ENCODE measurements around the gene NRXN3.

NRXN3 gene

DNA sequence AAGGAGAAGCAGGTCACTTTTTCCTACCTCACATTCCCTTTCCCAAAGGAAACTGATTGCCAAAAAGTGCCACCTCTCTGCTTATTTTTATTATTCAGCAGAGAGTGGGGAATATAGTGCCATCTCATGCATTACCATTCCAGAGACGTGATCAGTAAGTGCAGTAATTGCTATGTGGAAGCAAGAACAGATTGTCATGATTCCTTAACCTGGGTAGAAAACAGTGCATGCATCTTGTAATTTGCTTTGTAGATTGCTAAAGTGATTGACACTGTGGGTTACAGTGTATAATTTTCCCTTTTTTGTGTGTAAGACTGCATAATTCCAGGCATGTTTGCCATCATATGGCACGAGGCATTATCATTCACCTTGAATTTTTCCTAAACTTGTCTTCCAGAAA is 1708.6 kb downstream of the NRXN3 start:
- DNase-seq = no peak

DNA sequence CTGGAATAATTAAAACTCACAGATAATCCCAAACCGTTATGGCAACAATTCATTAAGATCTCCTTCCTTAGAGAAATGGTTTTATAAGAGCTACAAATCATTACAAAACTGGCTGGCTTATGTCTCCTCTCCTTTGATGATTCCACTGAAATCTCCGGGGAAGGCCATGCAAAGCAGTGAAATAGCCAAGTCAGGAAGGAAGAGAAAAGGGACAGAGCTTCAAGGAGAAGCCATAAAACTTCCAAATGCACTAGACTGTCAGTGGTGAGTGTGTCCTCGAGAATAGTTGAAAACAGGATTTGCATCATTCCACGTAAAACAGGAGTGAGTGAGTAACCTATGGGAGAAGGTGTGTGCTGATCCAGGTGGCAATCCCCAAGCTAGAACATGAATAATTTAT is 1711.1 kb downstream of the NRXN3 start:
- no peak for DNase-seq

DNA sequence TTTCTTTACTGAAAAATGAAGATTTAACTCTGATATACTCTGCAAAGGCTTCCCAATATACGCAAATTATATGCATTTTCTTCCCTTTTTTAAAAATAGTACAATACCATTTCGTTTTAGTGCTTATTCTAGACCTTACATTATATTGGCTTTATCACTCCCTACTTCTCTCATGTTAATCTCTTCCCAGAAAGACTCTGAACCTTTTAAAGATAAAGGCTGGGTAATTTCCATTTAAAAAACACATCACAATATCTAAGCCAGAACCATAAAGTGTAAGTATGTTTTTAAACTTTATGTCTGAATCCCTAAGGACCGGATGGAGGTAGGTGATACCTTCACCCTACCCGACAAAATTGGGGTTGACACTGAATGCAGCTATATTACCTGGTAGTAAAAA is 1720.4 kb downstream of the NRXN3 start:
- DNase-seq = no peak

DNA sequence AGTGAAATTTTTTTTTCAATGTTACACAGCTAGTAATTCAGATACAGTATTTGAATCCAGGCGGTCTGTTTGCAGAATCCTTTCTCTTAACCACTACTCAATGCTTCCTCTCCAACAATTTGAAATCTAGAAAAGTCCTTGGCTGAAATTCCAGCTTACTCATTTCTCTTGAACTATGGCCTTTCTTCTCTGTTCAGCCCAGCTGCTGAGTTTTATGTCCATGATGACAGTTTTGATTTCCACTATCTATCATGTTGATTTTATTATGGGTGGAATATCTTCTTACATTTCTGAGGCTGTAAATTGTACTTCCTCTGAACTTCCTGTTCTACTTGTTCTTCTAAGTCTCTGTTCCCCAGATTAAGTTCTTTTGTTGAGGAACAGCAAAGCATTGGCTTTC is 1725.8 kb downstream of the NRXN3 start:
- no peak for DNase-seq

DNA sequence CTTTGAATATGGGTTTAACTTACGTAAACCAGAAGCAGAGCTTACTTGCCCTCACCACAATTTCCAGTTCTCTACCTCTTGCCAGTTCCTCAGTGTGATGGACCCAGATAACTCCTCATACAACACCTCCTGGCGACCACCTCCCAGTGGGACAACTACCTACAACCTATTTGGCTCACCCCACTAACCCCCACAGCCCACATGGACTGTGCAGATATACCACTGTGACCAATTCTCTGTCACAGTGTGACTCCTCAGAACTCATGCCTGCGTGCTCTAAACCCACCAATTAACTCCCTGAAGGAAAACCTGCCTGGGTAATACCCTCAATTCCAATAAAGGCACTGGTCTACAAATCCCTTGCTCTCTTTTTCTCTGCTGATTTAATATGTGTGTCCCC is 1729.4 kb downstream of the NRXN3 start:
- DNase-seq = no peak

DNA sequence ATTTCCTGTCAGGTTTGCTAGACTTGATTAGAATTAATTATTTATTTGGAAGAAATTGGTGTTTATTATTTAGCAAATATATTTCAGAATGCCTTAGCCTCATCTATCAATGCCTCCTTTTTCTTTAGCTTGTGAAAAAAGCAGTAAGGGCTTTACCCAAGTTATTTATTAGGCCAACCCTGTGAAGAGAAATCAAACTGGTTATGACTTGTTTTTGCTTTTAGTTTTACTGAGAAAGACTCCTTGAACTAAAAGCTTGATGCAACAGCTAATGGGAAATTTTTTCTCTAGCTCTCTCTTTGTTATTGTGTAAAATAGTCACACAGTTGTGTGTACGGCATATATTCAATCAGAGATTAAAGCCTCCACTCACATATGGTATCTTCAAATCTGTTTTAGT is 1734.3 kb downstream of the NRXN3 start:
- no peak for DNase-seq

DNA sequence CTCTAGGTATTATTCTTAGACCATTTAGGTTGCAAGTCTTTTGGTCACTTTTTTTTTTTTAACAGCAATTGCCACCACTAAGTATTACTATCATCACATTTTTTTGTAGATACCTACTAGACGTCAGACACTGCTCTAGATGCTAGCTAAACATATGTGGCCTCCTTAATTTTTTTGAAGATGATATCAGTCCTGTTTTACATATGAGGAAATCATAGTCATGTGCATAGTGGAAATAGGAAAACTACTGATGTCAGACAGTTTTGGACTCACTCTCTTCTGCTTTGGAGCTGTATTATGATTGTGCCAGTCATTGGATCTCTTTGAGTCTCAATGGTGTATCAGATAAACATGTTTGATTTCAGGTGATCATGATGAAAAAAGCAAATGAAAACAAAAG is 1736.8 kb downstream of the NRXN3 start:
- no peak for DNase-seq

DNA sequence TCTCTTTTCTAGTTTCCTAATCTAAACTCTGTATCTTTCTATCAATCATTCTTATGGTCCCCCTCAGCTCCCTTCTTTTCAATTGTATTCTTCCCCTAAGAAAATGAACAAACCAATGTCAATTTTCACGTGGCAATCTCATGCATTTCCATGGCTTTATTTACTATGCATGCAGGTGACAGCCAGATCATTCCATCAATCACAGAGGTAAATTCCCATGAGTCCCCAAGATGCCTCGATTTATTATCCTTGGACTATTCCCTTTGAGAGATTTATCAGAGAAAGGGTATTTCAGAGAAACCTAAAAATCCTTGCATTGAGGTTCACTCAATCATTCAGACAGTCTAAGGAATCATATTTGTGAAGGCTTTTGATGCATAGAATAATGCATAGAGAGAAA is 1739.9 kb downstream of the NRXN3 start:
- DNase-seq = no peak

DNA sequence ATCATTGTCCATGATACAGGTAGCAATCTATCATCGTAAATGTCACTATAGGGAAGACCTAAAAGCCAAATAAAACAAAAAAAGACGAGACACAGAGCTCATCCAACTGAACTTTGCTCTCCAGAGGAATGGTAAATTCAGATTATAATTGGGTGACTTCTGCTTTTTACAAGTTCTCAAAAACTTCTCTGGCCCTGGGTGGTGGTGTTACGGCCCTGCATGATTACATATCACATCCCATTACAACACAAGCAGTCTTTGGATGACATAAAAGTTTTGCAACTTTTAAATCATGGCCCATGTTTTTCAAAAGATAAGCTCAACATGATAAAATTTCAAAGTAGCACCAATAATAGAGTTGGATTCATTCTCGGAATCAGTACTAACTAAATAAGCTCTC is 1741.6 kb downstream of the NRXN3 start:
- DNase-seq = no peak

DNA sequence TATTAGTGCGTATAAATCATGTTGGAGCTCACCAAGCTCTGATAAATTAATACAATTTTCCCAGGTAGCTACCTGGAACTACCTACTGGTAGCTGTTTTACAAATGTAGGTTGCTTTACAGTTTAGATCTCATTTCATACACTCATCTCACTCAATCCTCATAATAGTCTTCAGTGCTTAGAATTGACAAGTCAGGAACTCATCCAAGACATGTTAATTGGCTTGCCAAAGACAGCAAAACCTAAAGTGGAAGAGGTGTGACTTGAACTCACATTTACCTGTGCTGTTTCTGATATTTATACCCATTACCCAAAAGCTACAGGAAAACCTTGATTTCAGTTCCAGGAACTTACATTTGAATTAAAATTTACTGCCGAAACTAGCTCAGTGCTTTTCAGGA is 1744.4 kb downstream of the NRXN3 start:
- DNase-seq = no peak

DNA sequence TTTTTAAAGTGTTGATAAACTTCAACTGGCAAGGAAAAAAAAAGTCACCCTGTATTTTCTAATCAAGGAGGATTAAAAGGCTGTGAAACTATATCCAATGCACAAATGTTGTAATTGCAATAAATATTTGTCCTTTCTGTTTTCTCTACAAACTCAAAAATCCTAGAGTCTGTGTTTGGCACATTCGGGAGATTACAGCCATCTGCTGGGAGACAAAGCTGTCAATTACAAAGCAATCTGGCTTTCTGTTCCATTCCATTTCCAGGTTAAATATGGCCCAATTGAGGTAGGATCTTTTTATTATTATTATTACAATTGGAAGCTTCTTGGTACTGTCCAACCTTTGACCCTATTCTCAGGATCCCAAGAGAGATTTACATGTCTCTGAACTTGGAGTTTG is 1745.2 kb downstream of the NRXN3 start:
- no peak for DNase-seq

DNA sequence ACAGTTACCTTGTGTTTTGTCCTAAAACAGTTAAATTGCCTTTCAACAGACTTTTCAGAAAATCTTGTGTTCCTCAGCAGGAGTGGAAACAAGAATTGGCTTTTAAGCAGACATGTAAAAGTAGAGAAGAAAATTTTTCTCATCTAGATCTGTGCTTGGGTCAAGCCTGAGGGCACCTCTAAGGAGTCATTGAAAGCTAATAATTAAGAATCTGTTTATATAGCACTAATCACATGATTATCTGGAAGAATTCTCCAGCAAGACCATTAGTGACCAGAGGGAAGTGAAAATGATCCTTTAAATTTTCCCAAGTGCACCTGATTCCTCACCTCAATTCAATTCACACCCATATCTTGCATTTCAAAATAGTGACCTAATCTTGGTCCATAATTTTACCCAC is 1746.1 kb downstream of the NRXN3 start:
- no peak for DNase-seq

DNA sequence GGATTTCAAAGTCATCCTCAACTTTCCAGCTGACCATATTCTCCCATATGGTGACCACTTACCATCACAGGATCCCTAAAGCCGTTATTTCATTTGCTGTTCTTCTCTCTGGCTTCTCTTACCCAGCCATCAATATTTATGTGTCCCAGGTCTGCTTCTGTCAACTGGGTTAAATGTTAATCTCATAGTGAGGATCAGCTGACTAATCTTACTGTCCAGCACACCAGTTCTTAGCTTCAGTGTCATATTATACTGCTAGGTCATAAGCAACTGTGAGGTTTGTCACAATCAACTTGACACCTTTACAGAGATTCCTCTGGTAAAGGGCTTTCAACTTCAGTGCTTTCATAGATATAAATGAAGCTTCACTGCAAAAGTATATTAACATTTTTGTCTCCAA is 1746.7 kb downstream of the NRXN3 start:
- DNase-seq = no peak

Data from NCI-H2029 treated with DMSO at 0.1 percent for 48 hours (cell line).